GM12878 (cell line): ENCODE results near the gene LFNG.

Source experiments
- CTCF ChIP-seq, 3 experiments: IDR thresholded peaks in 2 of 3; conservative IDR thresholded peaks in 1 of 3; 2 replicates each; pipeline ENCODE4 v1.5.1; 2011; ENCODE audit warnings: low read depth in 3 of 3, low read length in 3 of 3, mild to moderate bottlenecking in 3 of 3, control low read depth in 2 of 3, moderate library complexity in 2 of 3, inconsistent platforms in 1 of 3, mixed read lengths in 1 of 3; ENCODE audit not compliant: control insufficient read depth in 2 of 3, insufficient read depth in 1 of 3; ENCODE audit errors: extremely low read depth in 1 of 3
- EGR1 ChIP-seq, 2 experiments: IDR thresholded peaks; 1 replicate in 1 of 2; 2 replicates in 1 of 2; pipeline ENCODE4 v1.6.1; 2011 to 2012; ENCODE audit warnings: low read depth in 2 of 2, low read length in 2 of 2, borderline replicate concordance in 1 of 2, mild to moderate bottlenecking in 1 of 2, moderate library complexity in 1 of 2
- EZH2 ChIP-seq: IDR thresholded peaks from 2 replicates; pipeline ENCODE4 v1.6.1; 2012; ENCODE audit warnings: low read depth, mild to moderate bottlenecking, control low read depth, inconsistent platforms, low read length, borderline replicate concordance; ENCODE audit not compliant: control insufficient read depth
- SP1 ChIP-seq: IDR thresholded peaks from one replicate; pipeline ENCODE4 v1.6.1; 2011; ENCODE audit warnings: low read depth, low read length
- SREBF1 ChIP-seq: IDR thresholded peaks from 2 replicates; pipeline ENCODE4 v1.6.1; 2012; ENCODE audit warnings: mild to moderate bottlenecking, low read length
- TAF1 ChIP-seq: IDR thresholded peaks from 2 replicates; pipeline ENCODE4 v1.6.1; 2011; ENCODE audit warnings: mild to moderate bottlenecking, low read depth, low read length, borderline replicate concordance
- USF2 ChIP-seq: IDR thresholded peaks from 2 replicates; pipeline ENCODE4 v1.6.1; 2011; ENCODE audit warnings: low read depth, low read length, improper control_type of control experiment, borderline replicate concordance
- TF ChIP-seq, protein P1 (sequence below): IDR thresholded peaks from 2 replicates; pipeline ENCODE4 v1.6.1; 2012; ENCODE audit warnings: low read depth, low read length, improper control_type of control experiment

DNA sequence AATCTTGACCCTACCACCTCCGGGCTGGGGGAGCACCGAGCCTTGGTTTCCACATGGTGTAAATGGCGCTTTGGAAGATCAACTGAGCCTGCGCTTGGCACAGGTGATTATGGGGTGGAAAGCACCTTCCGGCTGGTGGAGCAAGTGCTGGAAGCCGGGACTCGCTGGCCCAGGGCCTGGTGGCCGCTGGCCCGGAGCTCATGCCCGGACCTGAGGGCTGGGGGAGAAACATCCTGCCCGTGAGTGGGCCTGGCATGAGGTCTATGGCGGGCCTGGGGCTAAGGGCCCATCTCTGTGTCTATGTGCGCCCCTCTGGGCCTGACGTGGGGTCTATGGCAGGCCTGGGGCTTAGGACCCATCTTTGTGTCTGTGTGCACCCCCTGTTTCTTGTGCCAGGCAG lies 14.2 kb upstream of the LFNG start:
- no peak for TF ChIP-seq TAF1
- TF ChIP-seq EGR1 (IDR thresholded peaks at IDR 0.05; ENCODE audit: borderline replicate concordance in 1 of 2, low read depth in 2 of 2, low read length in 2 of 2), result no peak
- TF ChIP-seq SREBF1, result no peak
- no peak for TF ChIP-seq CTCF (IDR thresholded peaks at IDR 0.05 in 2 of 3, conservative IDR thresholded peaks at IDR 0.05 in 1 of 3; ENCODE audit: control insufficient read depth in 2 of 3, extremely low read depth in 1 of 3, insufficient read depth in 1 of 3, low read depth in 3 of 3, low read length in 3 of 3)
- TF ChIP-seq, protein P1, sequence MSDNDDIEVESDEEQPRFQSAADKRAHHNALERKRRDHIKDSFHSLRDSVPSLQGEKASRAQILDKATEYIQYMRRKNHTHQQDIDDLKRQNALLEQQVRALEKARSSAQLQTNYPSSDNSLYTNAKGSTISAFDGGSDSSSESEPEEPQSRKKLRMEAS, result no peak
- no peak for TF ChIP-seq USF2
- no peak for TF ChIP-seq SP1
- no peak for TF ChIP-seq EZH2
